ENCODE results near the gene ZNF644.
A peak's percentile ranks its signal among the peaks of the same experiment; 100 is the strongest.
"Not testable (repeated sequence)": the region's sequence is repeated elsewhere in the genome, so short reads cannot be mapped to it uniquely, and the experiment has no call there.

The ZNF644 gene

GRCh38 chr1:91021686-91022517, at the start of gene ZNF644:
Gene ZNF644 (minus strand): TSS chr1:91022035. CDS start chr1:90982353, 39,682 bp downstream.
- peak; percentile 80 to 85 for DNase-seq (ENCODE audit: low read depth in 2 of 2)

- no peak for DNase-seq (ENCODE audit: low read depth in 2 of 2)
Measured at GRCh38 chr1:91070298-91070697, 48.5 kb upstream of the ZNF644 start.

GRCh38 chr1:91066538-91066937, 44.7 kb upstream of the ZNF644 start:
- no peak for DNase-seq (ENCODE audit: low read depth in 2 of 2)

- no peak for DNase-seq (ENCODE audit: low read depth in 2 of 2)
Measured at GRCh38 chr1:91065337-91065736, 43.5 kb upstream of the ZNF644 start.

- not testable (repeated sequence) for DNase-seq (ENCODE audit: low read depth in 2 of 2)
Measured at GRCh38 chr1:91063403-91063802, 41.6 kb upstream of the ZNF644 start.

- no peak for DNase-seq (ENCODE audit: low read depth in 2 of 2)
Measured at GRCh38 chr1:91059157-91059556, 37.3 kb upstream of the ZNF644 start.

GRCh38 chr1:91057784-91058183, 35.9 kb upstream of the ZNF644 start:
- no peak for DNase-seq (ENCODE audit: low read depth in 2 of 2)

GRCh38 chr1:91054780-91055481, 33.1 kb upstream of the ZNF644 start:
- no peak for DNase-seq (ENCODE audit: low read depth in 2 of 2)

GRCh38 chr1:91053630-91054029, 31.8 kb upstream of the ZNF644 start:
- no peak for DNase-seq (ENCODE audit: low read depth in 2 of 2)

- not testable (repeated sequence) for DNase-seq (ENCODE audit: low read depth in 2 of 2)
Measured at GRCh38 chr1:91049551-91049950, 27.7 kb upstream of the ZNF644 start.

GRCh38 chr1:91046766-91047165, 24.9 kb upstream of the ZNF644 start:
- DNase-seq (ENCODE audit: low read depth in 2 of 2), result no peak

- no peak for DNase-seq (ENCODE audit: low read depth in 2 of 2)
Measured at GRCh38 chr1:91045284-91045683, 23.4 kb upstream of the ZNF644 start.

GRCh38 chr1:91044776-91045175, 22.9 kb upstream of the ZNF644 start:
- not testable (repeated sequence) for DNase-seq (ENCODE audit: low read depth in 2 of 2)

- not testable (repeated sequence) for DNase-seq (ENCODE audit: low read depth in 2 of 2)
Measured at GRCh38 chr1:91042372-91042771, 20.5 kb upstream of the ZNF644 start.

GRCh38 chr1:91038582-91038981, 16.7 kb upstream of the ZNF644 start:
- DNase-seq (ENCODE audit: low read depth in 2 of 2), result no peak

- no peak for DNase-seq (ENCODE audit: low read depth in 2 of 2)
Measured at GRCh38 chr1:91036894-91037829, 15.3 kb upstream of the ZNF644 start.

GRCh38 chr1:91032349-91032748, 10.5 kb upstream of the ZNF644 start:
- DNase-seq (ENCODE audit: low read depth in 2 of 2), result no peak

GRCh38 chr1:91031081-91031480, 9.2 kb upstream of the ZNF644 start:
- DNase-seq (ENCODE audit: low read depth in 2 of 2), result no peak

GRCh38 chr1:91026777-91027176, 4.9 kb upstream of the ZNF644 start:
- no peak for DNase-seq (ENCODE audit: low read depth in 2 of 2)

GRCh38 chr1:91026320-91026719, 4.5 kb upstream of the ZNF644 start:
- DNase-seq (ENCODE audit: low read depth in 2 of 2), result no peak

- DNase-seq (ENCODE audit: low read depth in 2 of 2), result no peak
Measured at GRCh38 chr1:91024481-91025119, 2.8 kb upstream of the ZNF644 start.

All from stimulated activated CD8-positive, alpha-beta memory T cell treated with anti-CD3 and anti-CD28 coated beads, Interleukin-2, amount 100 ng/mL, for 48 hours (primary cell).